Fibroblast of pulmonary artery (primary cell): Measurements from ENCODE around the gene UHRF1.

Source experiments
- DNase-seq: peaks from one replicate; pipeline ENCODE4 v3.0.0-alpha.2; 2010; ENCODE audit warnings: low read depth
- H3K4me3 ChIP-seq: replicated peaks from 2 replicates; pipeline ENCODE4 v1.5.1; 2011; ENCODE audit warnings: low read depth, mild to moderate bottlenecking, control low read depth, low read length, moderate library complexity
- TF ChIP-seq, protein P1 (sequence below): IDR thresholded peaks from 2 replicates; pipeline ENCODE4 v1.5.1; 2011; ENCODE audit warnings: mild to moderate bottlenecking, control low read depth, low read length, inconsistent platforms; ENCODE audit errors: missing control alignments

Gene UHRF1

DNA sequence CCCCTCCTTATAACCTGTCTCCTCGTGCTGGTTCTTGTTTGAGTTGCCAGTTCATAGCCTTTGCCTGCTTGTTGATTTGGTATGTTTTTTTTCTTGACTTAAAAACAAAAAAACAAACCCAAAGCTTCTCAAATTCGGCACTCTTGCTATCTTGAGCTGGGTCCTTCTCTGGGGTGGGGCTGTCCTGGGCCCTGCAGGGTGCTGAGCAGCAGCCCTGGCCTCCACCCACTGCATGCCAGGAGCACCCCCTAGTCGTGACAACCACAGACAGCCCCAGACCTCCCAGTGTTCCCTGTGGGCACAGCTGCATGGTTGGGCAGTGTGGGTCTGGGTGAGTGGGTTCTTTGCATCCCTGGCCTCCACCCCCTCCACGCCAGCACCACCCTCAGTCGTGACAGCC lies 87.4 kb downstream of the UHRF1 start:
- DNase-seq, result no peak

DNA sequence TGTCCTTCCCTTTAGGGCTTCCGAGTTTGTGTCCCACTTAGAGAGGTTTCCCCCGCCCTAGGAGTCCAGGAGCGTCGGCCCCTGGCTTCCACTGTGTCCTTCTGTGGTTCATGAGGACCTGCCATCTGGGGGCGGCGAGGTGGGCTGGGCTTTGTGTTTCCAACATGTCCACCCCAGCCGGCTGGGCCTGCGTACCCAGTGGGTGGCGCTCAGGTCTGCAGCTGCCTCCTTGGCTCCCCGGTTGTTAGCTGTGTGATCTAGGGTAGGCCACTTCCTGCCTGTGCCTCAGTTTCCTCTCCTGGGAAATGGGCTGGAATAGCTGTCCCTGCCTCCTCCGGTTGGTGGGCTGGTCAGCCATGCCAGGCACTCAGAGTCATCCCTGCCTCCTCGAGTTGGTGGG lies 88.0 kb downstream of the UHRF1 start:
- TF ChIP-seq, protein P1, sequence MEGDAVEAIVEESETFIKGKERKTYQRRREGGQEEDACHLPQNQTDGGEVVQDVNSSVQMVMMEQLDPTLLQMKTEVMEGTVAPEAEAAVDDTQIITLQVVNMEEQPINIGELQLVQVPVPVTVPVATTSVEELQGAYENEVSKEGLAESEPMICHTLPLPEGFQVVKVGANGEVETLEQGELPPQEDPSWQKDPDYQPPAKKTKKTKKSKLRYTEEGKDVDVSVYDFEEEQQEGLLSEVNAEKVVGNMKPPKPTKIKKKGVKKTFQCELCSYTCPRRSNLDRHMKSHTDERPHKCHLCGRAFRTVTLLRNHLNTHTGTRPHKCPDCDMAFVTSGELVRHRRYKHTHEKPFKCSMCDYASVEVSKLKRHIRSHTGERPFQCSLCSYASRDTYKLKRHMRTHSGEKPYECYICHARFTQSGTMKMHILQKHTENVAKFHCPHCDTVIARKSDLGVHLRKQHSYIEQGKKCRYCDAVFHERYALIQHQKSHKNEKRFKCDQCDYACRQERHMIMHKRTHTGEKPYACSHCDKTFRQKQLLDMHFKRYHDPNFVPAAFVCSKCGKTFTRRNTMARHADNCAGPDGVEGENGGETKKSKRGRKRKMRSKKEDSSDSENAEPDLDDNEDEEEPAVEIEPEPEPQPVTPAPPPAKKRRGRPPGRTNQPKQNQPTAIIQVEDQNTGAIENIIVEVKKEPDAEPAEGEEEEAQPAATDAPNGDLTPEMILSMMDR, result no peak
- H3K4me3 ChIP-seq, result no peak overlapping the region
- no peak for DNase-seq

More for the DNA sequence above, 87.4 kb downstream of the UHRF1 start:
- no peak overlapping the region for H3K4me3 ChIP-seq
- TF ChIP-seq, protein P1, result no peak

DNA sequence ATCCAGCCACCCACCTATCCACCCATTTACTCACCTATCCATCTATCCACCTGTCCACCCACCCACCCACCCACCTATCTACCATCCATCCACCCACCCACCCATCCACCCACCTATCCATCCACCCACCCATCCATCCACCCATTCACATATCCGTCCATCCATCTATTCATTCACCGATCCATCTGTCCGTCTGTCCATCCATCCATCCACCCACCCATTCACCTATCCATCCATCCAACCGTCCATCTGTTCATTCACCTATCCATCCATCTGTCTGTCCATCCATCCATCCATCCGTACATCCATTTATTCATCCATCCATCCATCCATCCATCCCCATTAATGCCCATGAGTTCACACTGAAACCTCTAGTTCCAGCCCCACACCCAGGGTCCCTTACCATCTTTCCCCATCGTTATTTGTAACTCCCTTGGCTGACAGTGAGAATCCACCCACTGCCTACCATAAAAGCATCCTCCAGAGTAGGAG lies 90.9 kb downstream of the UHRF1 start:
- no peak overlapping the region for H3K4me3 ChIP-seq
- TF ChIP-seq, protein P1, result no peak
- DNase-seq, result no peak

DNA sequence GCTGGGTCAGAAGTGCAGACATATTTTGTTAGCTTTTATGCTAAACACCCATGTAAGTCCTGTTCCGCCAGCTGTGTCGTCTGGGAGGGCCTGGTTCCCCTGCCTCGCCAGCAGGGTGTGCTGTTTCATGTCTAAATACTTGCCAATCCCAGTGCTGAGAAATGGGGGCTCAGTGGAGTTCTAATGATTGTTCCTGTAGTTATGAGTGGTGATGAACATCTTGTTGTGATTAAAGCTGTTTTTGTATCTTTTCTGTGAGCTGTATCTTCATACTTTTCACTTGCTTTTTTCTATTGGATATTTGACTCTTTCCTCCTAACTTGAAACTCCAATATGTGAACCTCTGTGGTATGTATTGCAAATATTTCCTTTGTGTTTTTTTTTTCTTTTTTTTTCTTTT lies 92.3 kb downstream of the UHRF1 start:
- no peak overlapping the region for H3K4me3 ChIP-seq
- DNase-seq, result peak; percentile 67
- TF ChIP-seq, protein P1, result peak; percentile 84

DNA sequence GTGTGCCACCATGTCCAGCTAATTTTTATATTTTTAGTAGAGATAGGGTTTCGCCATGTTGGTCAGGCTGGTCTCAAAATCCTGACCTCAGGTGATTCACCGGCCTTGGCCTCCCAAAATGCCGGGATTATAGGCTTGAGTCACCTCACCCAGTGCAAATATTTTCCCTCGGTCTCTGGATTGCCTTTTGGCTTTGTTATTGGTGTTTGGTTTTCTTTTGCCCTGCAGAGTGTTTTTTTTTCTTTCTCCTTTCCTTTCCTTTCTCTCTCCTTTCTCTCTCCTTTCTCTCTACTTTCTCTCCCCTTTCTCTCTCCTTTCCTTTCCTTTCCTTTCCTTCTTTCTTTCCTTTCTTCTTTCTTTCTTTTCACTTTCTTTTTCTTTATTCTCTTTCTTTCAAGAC lies 92.8 kb downstream of the UHRF1 start:
- no peak overlapping the region for H3K4me3 ChIP-seq
- TF ChIP-seq, protein P1, result no peak
- peak; percentile 39 for DNase-seq

DNA sequence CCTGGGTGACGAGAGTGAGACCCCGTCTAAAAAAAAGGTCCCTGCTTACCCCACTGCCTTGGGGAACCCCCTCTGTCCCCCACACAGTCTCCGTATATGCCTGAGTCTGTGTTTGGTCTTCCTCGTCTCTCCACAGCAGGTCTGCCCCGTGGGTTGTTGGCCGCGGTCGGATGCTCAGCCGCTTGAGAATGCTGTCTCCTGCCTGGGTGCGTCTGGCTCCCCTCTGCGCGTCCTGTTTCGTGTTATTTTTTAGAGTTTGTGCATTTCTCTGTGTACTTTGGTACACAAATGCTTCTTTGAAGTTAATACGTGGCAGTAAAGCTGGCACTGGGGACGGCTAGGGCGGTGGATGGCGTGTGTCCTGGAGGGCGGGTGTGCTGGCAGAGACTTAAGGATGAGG lies 94.5 kb downstream of the UHRF1 start:
- TF ChIP-seq, protein P1, result no peak
- no peak for DNase-seq
- H3K4me3 ChIP-seq, result no peak overlapping the region

DNA sequence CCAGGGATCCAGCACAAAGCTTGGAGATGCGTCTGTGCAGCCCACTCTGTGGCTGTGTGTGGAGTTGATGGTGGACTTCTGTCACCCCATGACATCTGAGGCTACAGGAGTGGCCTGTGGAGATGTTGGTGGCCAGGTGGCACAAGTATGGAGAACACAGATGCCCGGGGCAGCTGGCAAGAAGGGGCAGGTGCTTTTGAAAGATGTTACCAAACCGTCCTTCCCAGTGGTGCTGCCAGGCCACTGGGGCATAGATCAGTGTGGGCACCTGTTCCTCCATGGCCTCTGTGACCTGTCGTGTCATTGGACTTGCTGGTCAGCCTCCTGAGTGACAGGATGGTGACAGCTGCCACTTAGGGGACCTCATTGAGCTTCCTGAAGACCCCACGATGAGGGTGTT lies 95.8 kb downstream of the UHRF1 start:
- TF ChIP-seq, protein P1, result no peak
- H3K4me3 ChIP-seq, result no peak overlapping the region
- DNase-seq, result no peak
